Mononuclear cell (primary cell): ENCODE measurements around the gene ZSWIM9. TPM values are rescaled to one million over a fixed set of nuclear protein-coding genes. Genes with fewer than 3 reads are reported as not detected.
"Not testable (repeated sequence)": the region's sequence is repeated elsewhere in the genome, so short reads cannot be mapped to it uniquely, and the experiment has no call there.

Experiments
- H3K27me3 ChIP-seq: 2 replicates; pipeline ENCODE4 v1.6.0; 2011; ENCODE audit warnings: low read length, control low read depth; ENCODE audit not compliant: insufficient read depth
- H3K4me1 ChIP-seq: 2 replicates; pipeline ENCODE4 v1.5.1; 2011; ENCODE audit warnings: mild to moderate bottlenecking, low read length, control low read depth; ENCODE audit not compliant: insufficient read depth
- H3K4me3 ChIP-seq: 2 replicates; pipeline ENCODE4 v1.5.1; 2011; ENCODE audit warnings: mild to moderate bottlenecking, low read length, moderate library complexity
- H3K9me3 ChIP-seq: 2 replicates; pipeline ENCODE4 v1.5.1; 2011; ENCODE audit warnings: low read depth, mild to moderate bottlenecking, control low read depth, low read length
- total RNA-seq: library from RNA; depleted of rRNA; stranded (reverse); fragments of >200 nt; gene quantifications from one replicate; pipeline ENCODE4 v1.2.3, GENCODE V29; 2012

ZSWIM9 gene
- total RNA-seq, 1 donor: 0.73 TPM

GRCh38 chr19:48221628-48222027 is 51.1 kb downstream of the ZSWIM9 start:
- Histone ChIP-seq H3K9me3 (no peaks in the 10 kb centered on the region), H3K4me1 (no peaks in the 10 kb centered on the region), H3K4me3 (no peak overlapping the region), H3K27me3 (no peaks in the 10 kb centered on the region)

GRCh38 chr19:48230555-48231129 is 60.2 kb downstream of the ZSWIM9 start:
- peaks cover 5% of the 10 kb centered on the region for H3K4me1 ChIP-seq

GRCh38 chr19:48237057-48237456 is 66.6 kb downstream of the ZSWIM9 start:
- no peaks in the 10 kb centered on the region for H3K27me3 ChIP-seq
- peaks cover 4% of the 10 kb centered on the region for H3K4me1 ChIP-seq
- H3K9me3 ChIP-seq: no peaks in the 10 kb centered on the region
- no peak overlapping the region for H3K4me3 ChIP-seq

More at GRCh38 chr19:48230555-48231129, 60.2 kb downstream of the ZSWIM9 start:
- Histone ChIP-seq H3K9me3 (no peaks in the 10 kb centered on the region), H3K27me3 (no peaks in the 10 kb centered on the region), H3K4me3 (no peak overlapping the region)

- Histone ChIP-seq H3K4me3 (no peak overlapping the region), H3K27me3 (no peaks in the 10 kb centered on the region), H3K9me3 (no peaks in the 10 kb centered on the region), H3K4me1 (peaks cover 5% of the 10 kb centered on the region)
Observed at GRCh38 chr19:48239120-48239519, 68.6 kb downstream of the ZSWIM9 start.

- H3K27me3 ChIP-seq: no peaks in the 10 kb centered on the region
- no peaks in the 10 kb centered on the region for H3K9me3 ChIP-seq
- H3K4me1 ChIP-seq: peaks cover 11% of the 10 kb centered on the region
- H3K4me3 ChIP-seq: no peak overlapping the region
Observed at GRCh38 chr19:48239582-48240141, 69.2 kb downstream of the ZSWIM9 start.

- not testable (repeated sequence) for H3K4me3 ChIP-seq, H3K9me3 ChIP-seq, H3K27me3 ChIP-seq
- peaks cover 24% of the 10 kb centered on the region for H3K4me1 ChIP-seq
Observed at GRCh38 chr19:48241771-48242170, 71.3 kb downstream of the ZSWIM9 start.

GRCh38 chr19:48244281-48244680 is 73.8 kb downstream of the ZSWIM9 start:
- Histone ChIP-seq H3K4me3 (peak overlapping the region; percentile 18), H3K4me1 (peaks cover 40% of the 10 kb centered on the region), H3K27me3 (no peaks in the 10 kb centered on the region), H3K9me3 (no peaks in the 10 kb centered on the region)

GRCh38 chr19:48246101-48246500 is 75.6 kb downstream of the ZSWIM9 start:
- Histone ChIP-seq H3K4me3 (no peak overlapping the region), H3K4me1 (peaks cover 51% of the 10 kb centered on the region), H3K27me3 (no peaks in the 10 kb centered on the region), H3K9me3 (no peaks in the 10 kb centered on the region)

GRCh38 chr19:48247212-48247611 is 76.7 kb downstream of the ZSWIM9 start:
- no peaks in the 10 kb centered on the region for H3K27me3 ChIP-seq
- no peak overlapping the region for H3K4me3 ChIP-seq
- no peaks in the 10 kb centered on the region for H3K9me3 ChIP-seq
- H3K4me1 ChIP-seq: peaks cover 54% of the 10 kb centered on the region

Other genes with a start within 250 kb of the ZSWIM9 start
- not detected for gene BSPH1, start 178.5 kb upstream of the ZSWIM9 start, total RNA-seq
- gene ELSPBP1, start 176.0 kb upstream of the ZSWIM9 start, total RNA-seq: not detected
- 4.0 TPM for gene CABP5, start 126.6 kb upstream of the ZSWIM9 start, total RNA-seq
- 4.2 TPM for gene PLA2G4C, start 59.9 kb upstream of the ZSWIM9 start, total RNA-seq
- gene LIG1, start 336 bp upstream of the ZSWIM9 start, total RNA-seq: 24.8 TPM
- 46.0 TPM for gene CARD8, start 85.2 kb downstream of the ZSWIM9 start, total RNA-seq
- not detected for gene ZNF114, start 99.4 kb downstream of the ZSWIM9 start, total RNA-seq
- 230 TPM for gene EMP3, start 154.9 kb downstream of the ZSWIM9 start, total RNA-seq
- gene TMEM143, start 193.3 kb downstream of the ZSWIM9 start, total RNA-seq: 3.4 TPM
- gene SYNGR4, start 193.7 kb downstream of the ZSWIM9 start, total RNA-seq: not detected
- 20.0 TPM for gene KDELR1, start 220.9 kb downstream of the ZSWIM9 start, total RNA-seq
- 0.10 TPM for gene GRIN2D, start 223.0 kb downstream of the ZSWIM9 start, total RNA-seq